HG02610 (cell line): ENCODE measurements around the gene AKAP11.

ENCODE experiments used
- ATAC-seq: cut with Tn5 transposase; IDR thresholded peaks from one replicate; pipeline ENCODE4 v1.9.1; 2021; ENCODE audit warnings: mild to moderate bottlenecking, moderate library complexity; ENCODE audit not compliant: unreplicated experiment

Gene AKAP11

DNA sequence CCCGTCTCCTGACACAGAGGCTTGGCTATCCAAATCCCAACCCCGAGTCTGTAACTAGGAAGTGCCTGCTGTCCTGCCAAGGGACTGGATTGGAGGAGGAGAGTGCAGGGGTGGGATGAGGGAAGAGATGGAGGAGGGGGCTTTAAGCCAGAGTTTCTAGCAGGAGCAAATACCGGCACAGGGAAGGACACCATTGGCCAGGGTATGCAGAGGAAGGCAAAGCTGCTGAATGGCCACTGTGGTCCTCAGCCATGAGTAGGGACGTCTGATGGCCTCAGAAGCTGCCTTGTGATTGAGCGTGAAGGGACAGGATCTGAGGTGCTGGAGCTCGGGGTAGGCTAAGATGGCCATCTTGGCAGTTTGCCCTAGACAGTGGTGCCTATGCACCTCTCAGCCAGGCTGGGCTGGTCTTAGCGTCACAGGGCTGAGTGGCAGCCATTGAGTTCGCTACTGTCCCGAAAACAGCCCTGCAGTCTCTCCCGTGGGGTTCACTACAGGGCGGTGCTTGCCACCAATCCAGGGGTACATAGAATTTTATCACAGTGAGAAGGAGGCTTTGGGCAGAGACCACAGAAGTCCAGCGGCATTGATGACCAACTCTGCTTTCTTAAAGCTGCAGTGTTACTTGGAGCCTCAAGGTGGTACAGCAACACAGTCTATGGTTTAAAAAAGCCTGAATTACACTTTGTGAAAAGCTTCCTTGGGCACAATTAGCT is 61.8 kb downstream of the AKAP11 start:
- peak; percentile 73 for ATAC-seq

DNA sequence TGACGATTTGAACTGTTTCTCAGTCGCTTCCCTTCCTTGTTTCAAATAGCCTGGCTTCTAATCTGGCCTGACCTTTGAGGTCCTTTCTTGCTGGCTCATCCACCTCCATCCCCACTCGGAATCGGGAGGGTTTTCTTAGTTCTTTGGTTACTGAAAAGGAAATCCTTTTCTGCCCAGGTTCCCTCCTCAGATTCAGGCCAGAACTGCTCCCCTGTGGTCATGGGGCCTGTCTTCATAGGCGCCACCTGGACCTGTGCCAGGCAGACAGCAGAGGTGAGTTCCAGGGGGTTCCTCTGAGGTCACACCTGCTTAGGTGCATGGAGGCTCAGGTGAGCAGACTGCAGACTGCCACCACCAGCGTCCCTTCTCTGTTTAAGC is 62.4 kb downstream of the AKAP11 start:
- ATAC-seq, result peak; percentile 31

GRCh38 chr13:42337808-42338600 is 66.1 kb downstream of the AKAP11 start:
- ATAC-seq, result no peak

GRCh38 chr13:42345367-42345766 is 73.4 kb downstream of the AKAP11 start:
- peak; percentile 57 for ATAC-seq

- ATAC-seq, result no peak
Observed at GRCh38 chr13:42348576-42348975, 76.6 kb downstream of the AKAP11 start.

GRCh38 chr13:42350141-42350540 is 78.2 kb downstream of the AKAP11 start:
- ATAC-seq, result no peak

GRCh38 chr13:42354241-42355091 is 82.5 kb downstream of the AKAP11 start:
- peak; percentile 53 for ATAC-seq

DNA sequence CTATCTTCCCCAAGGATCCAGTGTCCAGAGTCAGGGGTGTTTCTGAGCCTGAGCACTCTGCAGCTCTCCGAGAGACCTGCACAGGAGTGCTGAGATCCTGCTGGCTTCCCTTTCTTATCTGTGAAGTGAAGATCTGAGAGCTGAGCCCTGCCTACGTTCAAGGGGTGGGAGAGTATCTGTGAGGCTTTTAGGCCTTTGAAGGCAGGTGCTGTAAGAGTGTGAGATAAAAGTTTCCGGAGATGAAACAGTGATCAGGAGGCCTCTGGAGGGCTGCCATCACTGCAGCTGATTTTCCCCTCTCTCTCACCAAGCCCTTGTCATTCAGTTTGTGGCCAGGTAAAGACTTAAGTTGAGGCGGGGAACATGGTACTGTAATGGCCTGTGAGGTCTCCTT is 83.1 kb downstream of the AKAP11 start:
- ATAC-seq, result no peak

DNA sequence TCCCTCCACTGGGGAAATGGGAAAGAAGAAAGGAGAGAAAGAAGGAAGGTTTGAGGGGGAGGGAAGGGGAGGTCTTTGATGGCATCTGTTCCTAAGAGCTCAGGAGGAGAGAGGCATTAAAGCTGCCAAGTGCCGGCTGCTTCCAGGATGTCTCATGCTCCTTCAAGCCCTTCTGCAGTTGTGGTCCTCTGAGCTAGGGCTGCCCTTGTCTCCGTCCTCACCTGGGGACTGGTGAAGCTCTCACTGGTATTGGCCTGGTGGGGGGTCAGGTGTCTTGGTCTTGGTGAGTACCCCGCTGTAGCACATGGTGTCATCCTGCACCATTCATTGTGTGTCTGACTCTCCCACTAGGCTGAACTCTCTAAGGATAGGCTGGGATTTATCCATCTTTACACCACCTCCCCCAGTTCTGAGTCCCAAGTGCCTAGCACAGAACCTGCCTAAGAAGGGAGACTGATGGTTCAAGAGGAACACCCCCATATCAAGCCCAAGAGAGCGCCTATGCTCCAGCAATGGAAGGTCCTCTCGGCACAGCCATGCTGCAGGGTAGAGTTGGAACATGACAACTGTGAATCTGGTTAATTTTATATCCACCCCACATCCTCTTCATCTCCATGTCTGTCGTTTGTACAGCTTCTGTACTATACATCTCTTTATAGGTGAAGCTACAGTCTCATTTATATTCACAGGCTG is 83.7 kb downstream of the AKAP11 start:
- no peak for ATAC-seq

DNA sequence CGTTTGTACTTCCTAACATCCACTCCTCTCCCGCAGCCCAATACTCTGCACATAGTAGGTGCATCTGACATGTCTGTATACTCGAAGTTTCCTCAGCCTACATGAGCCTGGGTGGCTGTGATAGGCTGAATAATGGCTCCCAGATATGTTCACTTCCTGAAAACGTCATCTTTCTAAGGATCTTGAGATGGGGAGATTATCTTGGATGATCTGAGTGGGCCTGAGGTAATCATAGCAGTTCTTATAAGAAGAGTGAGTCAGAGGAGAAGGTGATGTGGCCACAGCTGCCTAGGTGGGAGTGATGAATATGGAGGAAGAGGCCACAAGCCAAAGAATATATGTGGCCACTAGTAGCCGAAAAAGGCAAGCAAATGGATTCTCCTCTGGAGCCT is 84.2 kb downstream of the AKAP11 start:
- ATAC-seq, result no peak

- ATAC-seq, result no peak
Observed at GRCh38 chr13:42360046-42360574, 88.2 kb downstream of the AKAP11 start.

- ATAC-seq, result no peak
Observed at GRCh38 chr13:42361701-42362100, 89.7 kb downstream of the AKAP11 start.

DNA sequence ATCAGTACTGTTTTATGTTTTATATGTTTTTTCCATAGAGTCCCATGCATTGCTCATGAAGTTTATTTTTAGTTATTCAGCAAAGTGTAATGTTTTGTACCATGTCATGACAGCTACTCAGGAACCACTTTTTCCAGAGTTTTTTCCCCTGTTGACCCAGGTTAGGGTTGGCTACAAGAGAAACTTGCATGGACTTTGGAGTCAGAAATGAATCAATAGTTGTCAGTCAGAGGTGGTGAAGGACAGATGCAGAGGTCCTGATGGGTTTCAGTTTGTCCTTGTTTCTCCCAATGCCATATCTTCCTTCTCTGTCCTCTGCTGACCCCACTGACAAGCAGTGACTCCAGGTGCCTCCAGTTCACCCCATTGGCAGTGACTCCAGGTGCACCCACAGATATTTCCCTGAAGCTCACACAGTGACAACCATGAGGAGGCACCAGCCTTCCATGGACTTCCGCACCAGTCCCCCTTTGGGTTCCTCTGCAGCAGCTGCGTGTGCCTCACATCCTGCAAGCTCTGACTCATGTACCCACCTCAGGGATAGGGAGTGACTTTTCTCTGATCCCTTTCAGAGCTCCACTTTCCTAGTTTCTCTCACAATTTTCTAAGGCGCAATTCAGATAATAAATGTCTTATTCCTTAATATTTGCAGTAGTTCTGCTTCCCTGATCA is 92.1 kb downstream of the AKAP11 start:
- no peak for ATAC-seq

GRCh38 chr13:42364613-42365000 is 92.7 kb downstream of the AKAP11 start:
- ATAC-seq, result no peak

DNA sequence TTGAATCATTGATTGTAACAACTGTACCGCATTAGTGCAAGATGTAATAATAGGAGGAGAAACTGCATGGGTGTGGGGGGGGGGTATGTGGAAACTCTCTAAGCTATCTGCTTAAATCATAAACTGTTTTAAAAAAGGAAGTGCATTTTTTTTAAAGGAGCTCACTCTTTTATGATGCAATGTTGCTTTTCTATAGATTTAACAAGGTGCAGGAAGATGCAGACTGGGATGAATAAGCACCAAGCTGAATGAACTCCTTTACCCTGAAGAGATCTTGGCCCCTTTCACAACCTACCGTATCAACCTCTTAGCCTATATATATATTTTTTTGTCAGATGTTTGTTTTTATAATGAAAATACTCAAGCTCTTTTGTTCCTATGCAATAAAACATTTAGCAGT is 95.9 kb downstream of the AKAP11 start:
- ATAC-seq, result no peak

DNA sequence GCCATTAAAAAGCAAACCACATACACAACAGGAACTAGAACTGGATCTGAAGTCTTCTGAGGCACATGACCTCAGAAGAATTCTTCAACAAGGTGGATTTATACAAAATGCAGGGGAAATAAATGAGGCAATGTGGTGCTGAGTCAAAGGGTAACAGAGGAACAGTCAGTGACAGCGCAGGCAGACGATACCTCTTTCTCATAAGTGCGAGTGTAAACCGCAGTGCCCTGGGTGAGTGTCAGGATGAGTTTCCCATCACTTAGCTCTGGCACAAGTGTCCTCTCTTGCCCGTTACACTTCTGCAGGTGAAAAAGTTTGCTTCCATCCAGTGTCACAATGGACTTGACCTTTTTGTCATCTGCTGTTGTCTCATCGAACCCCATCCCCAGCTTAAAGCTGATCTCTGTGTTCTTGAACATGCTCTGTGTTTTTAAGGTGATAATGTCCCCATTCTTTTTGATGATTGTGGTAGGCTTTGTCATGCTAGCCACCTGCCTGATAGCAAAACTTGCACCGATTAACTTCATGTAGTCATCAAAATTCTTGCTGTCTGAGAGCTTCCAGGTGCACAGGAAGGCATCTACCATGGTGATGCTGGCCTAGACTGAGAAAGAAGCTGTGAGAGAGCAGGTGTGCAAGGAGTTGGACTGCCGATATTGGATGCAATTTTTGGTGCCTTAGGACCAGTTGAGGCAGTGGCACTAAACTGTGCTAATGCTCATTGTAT is 97.3 kb downstream of the AKAP11 start:
- ATAC-seq, result no peak

GRCh38 chr13:42370229-42370628 is 98.3 kb downstream of the AKAP11 start:
- ATAC-seq, result no peak
